HG03442 (cell line): ENCODE measurements around the gene NDUFS8.

Source experiments
- ATAC-seq: cut with Tn5 transposase; IDR thresholded peaks from one replicate; pipeline ENCODE4 v1.9.1; 2021; ENCODE audit warnings: mild to moderate bottlenecking, moderate library complexity; ENCODE audit not compliant: unreplicated experiment

NDUFS8 gene

GRCh38 chr11:68048681-68049508, 18.4 kb downstream of the NDUFS8 start:
- no peak for ATAC-seq

- no peak for ATAC-seq
Observed at GRCh38 chr11:68049509-68050370, 19.3 kb downstream of the NDUFS8 start.

GRCh38 chr11:68050371-68050841, 19.9 kb downstream of the NDUFS8 start:
- ATAC-seq = no peak

- ATAC-seq = no peak
Observed at GRCh38 chr11:68051191-68052136, 21.0 kb downstream of the NDUFS8 start.

- no peak for ATAC-seq
Observed at GRCh38 chr11:68052137-68052873, 21.8 kb downstream of the NDUFS8 start.

GRCh38 chr11:68053117-68053516, 22.6 kb downstream of the NDUFS8 start:
- no peak for ATAC-seq

GRCh38 chr11:68053981-68054812, 23.7 kb downstream of the NDUFS8 start:
- ATAC-seq = no peak

- ATAC-seq = no peak
Observed at GRCh38 chr11:68056317-68057285, 26.1 kb downstream of the NDUFS8 start.

- ATAC-seq = no peak
Observed at GRCh38 chr11:68057807-68058206, 27.3 kb downstream of the NDUFS8 start.

- ATAC-seq = no peak
Observed at GRCh38 chr11:68061508-68061907, 31.0 kb downstream of the NDUFS8 start.

- no peak for ATAC-seq
Observed at GRCh38 chr11:68064926-68065325, 34.4 kb downstream of the NDUFS8 start.

GRCh38 chr11:68065841-68066240, 35.4 kb downstream of the NDUFS8 start:
- no peak for ATAC-seq

GRCh38 chr11:68066742-68067141, 36.3 kb downstream of the NDUFS8 start:
- no peak for ATAC-seq

GRCh38 chr11:68067991-68068390, 37.5 kb downstream of the NDUFS8 start:
- no peak for ATAC-seq

- no peak for ATAC-seq
Observed at GRCh38 chr11:68071281-68072048, 41.0 kb downstream of the NDUFS8 start.

- no peak for ATAC-seq
Observed at GRCh38 chr11:68074584-68075352, 44.3 kb downstream of the NDUFS8 start.
